Amniotic stem cell (primary cell): ENCODE results near the gene UGT3A1.

Experiments
- DNase-seq: peaks from one replicate; lab custom pipeline; 2025; lab: John Stamatoyannopoulos, UW

The UGT3A1 gene

GRCh38 chr5:35904443-35905132 is 86.6 kb downstream of the UGT3A1 start:
- DNase-seq, result no peak

- no peak for DNase-seq
These were observed 87.5 kb downstream of the UGT3A1 start for GRCh38 chr5:35903631-35904203.

GRCh38 chr5:35902046-35902672 is 89.0 kb downstream of the UGT3A1 start:
- DNase-seq, result no peak
